HepG2 (cell line): ENCODE data around the gene COMMD4. TPM values are rescaled to one million over a fixed set of nuclear protein-coding genes. Genes with fewer than 3 reads are reported as not detected.

Experiments used
- ATAC-seq: fragments of 200-7000 bp; cut with Tn5 transposase; 3 replicates; pipeline ENCODE4 v1.9.1; 2020; ENCODE audit warnings: mild to moderate bottlenecking, moderate library complexity
- BruUV-seq: library from RNA; stranded (reverse); fragments of 400-500 nt; replicated peaks from 2 replicates; lab custom pipeline; 2021; lab: Mats Ljungman, UMichigan
- CTCF ChIA-PET: fragments of 300-600 bp; formaldehyde crosslinking; extraction: SDS; loops from one replicate; lab custom pipeline; 2021; ENCODE audit warnings: low total read pairs, inconsistent platforms, low intra/inter-chr PET ratio; lab: Yijun Ruan, JAX
- POLR2A ChIA-PET: fragments of 350-600 bp; sonication (Branson Sonifier 250); formaldehyde crosslinking; loops from one replicate; lab custom pipeline; 2020; ENCODE audit warnings: antibody characterized with exemption, inconsistent platforms; lab: Yijun Ruan, JAX
- DNase-seq: peaks from one replicate; pipeline ENCODE4 v3.0.0-alpha.2; 2015; ENCODE audit warnings: low spot score
- FAIRE-seq: peaks from 3 replicates; lab custom pipeline; 2011; peaks lifted over from hg19 to GRCh38; lab: Jason Lieb, UNC
- H2AFZ ChIP-seq: one replicate; pipeline ENCODE4 v1.6.1; 2011; ENCODE audit warnings: low read length, inconsistent platforms
- H3K27ac ChIP-seq: fragments of 300-600 bp; 3 replicates; pipeline ENCODE4 v1.8.0; 2011; ENCODE audit warnings: mixed run types, mild to moderate bottlenecking, mixed read lengths, low read length, inconsistent platforms; ENCODE audit not compliant: insufficient read depth; ENCODE audit errors: extremely low read length
- H3K27me3 ChIP-seq, 2 experiments: fragments of 200-600 bp in 1 of 2; 2 replicates in 1 of 2; 3 replicates in 1 of 2; pipeline versions ENCODE4 v1.6.0 to v1.8.0; 2011; ENCODE audit warnings: low read length in 2 of 2, mild to moderate bottlenecking in 2 of 2, moderate library complexity in 2 of 2, inconsistent platforms in 1 of 2; ENCODE audit not compliant: insufficient read depth in 2 of 2, control insufficient read depth in 1 of 2
- H3K36me3 ChIP-seq, 2 experiments: fragments of 200-600 bp in 1 of 2; replicated peaks in 1 of 2; 2 replicates in 1 of 2; 3 replicates in 1 of 2; pipeline versions ENCODE4 v1.5.1 to v1.8.0; 2011; ENCODE audit warnings: low read length in 2 of 2, inconsistent platforms in 1 of 2; ENCODE audit not compliant: insufficient read depth in 2 of 2, control insufficient read depth in 1 of 2
- H3K4me1 ChIP-seq: 2 replicates; pipeline ENCODE4 v1.5.1; 2012; ENCODE audit warnings: low read length, inconsistent platforms; ENCODE audit not compliant: insufficient read depth
- H3K4me2 ChIP-seq: 2 replicates; pipeline ENCODE4 v1.6.0; 2011; ENCODE audit warnings: low read depth, low read length, inconsistent platforms
- H3K4me3 ChIP-seq, 3 experiments: fragments of 200-600 bp in 1 of 3; sonication (generic), shearing (Covaris generic) in 1 of 3; replicated peaks in 1 of 3; 2 replicates each; pipeline ENCODE4 v1.5.1; 2011 to 2016; ENCODE audit warnings: low read length in 3 of 3, inconsistent platforms in 2 of 3, low read depth in 2 of 3, mild to moderate bottlenecking in 2 of 3, control low read depth in 1 of 3, mixed read lengths in 1 of 3; ENCODE audit not compliant: insufficient read depth in 1 of 3
- H3K79me2 ChIP-seq: one replicate; pipeline ENCODE4 v1.6.1; 2011; ENCODE audit warnings: low read length, inconsistent platforms; ENCODE audit not compliant: insufficient read depth
- H3K9ac ChIP-seq: 2 replicates; pipeline ENCODE4 v1.6.0; 2011; ENCODE audit warnings: mild to moderate bottlenecking, low read depth, low read length, inconsistent platforms; ENCODE audit not compliant: insufficient read depth
- H3K9me3 ChIP-seq: 2 replicates; pipeline ENCODE4 v1.5.1; 2012; ENCODE audit warnings: mild to moderate bottlenecking, low read length
- H4K20me1 ChIP-seq: 2 replicates; pipeline ENCODE4 v1.6.0; 2011; ENCODE audit warnings: inconsistent platforms, mild to moderate bottlenecking, low read length, moderate library complexity; ENCODE audit not compliant: insufficient read depth
- ARNT ChIP-seq: fragments of 450-650 bp; IDR thresholded peaks from 2 replicates; pipeline ENCODE4 v1.6.1; 2017
- CHD2 ChIP-seq: IDR thresholded peaks from 2 replicates; pipeline ENCODE4 v1.6.1; 2011; ENCODE audit warnings: low read depth, low read length, improper control_type of control experiment
- HDAC2 ChIP-seq: sonication (generic); formaldehyde crosslinking; IDR thresholded peaks from 2 replicates; pipeline ENCODE4 v1.4.0; 2020; ENCODE audit warnings: missing genetic modification reagents
- HHEX ChIP-seq: IDR thresholded peaks from 2 replicates; pipeline ENCODE4 v1.6.1; 2016; ENCODE audit warnings: control low read depth
- YEATS4 ChIP-seq: sonication (generic); formaldehyde crosslinking; IDR thresholded peaks from 2 replicates; pipeline ENCODE4 v1.4.0; 2020; ENCODE audit warnings: missing genetic modification reagents, borderline replicate concordance
- WGBS: methylation state at CpG from one replicate; pipeline ENCODE4 v1.1.6; 2017; ENCODE audit warnings: low lambda C conversion rate; 5-methylcytosine and 5-hydroxymethylcytosine counted together
- in situ Hi-C: cut with HindIII; loops from 2 replicates; pipeline ENCODE4 v1.10.0; 2017; ENCODE audit warnings: low pct_unique_long_range_greater_than_20kb; ENCODE audit not compliant: extremely low pct_ligation_motif_present
- intact Hi-C: fragments of 100-400 bp; cut with micrococcal nuclease; formaldehyde crosslinking; loops from one replicate; pipeline ENCODE4 v1.10.0; 2022; ENCODE audit not compliant: unreplicated experiment
- polyA plus RNA-seq, 8 experiments: library from polyadenylated mRNA; depleted of rRNA in 3 of 8; stranded (reverse) in 7 of 8; unstranded in 1 of 8; fragments of >200 nt; fragmentation: Illumina TruSeq in 4 of 8; extraction: Trizol in 4 of 8; gene quantifications; 2 replicates each; pipeline versions ENCODE4 v1.2.1 to v1.2.3, GENCODE V29; 2011 to 2016; ENCODE audit warnings: low read depth in 4 of 8, missing spikeins in 1 of 8, mixed read lengths in 1 of 8; ENCODE audit not compliant: insufficient read depth in 1 of 8
- total RNA-seq, 5 experiments: library from RNA; depleted of rRNA; stranded (reverse); fragments of >200 nt; fragmentation: Illumina TruSeq; extraction: Trizol; gene quantifications; 2 replicates each; pipeline ENCODE4 v1.2.3, GENCODE V29; 2016; ENCODE audit warnings: low read depth in 1 of 5
- TF ChIP-seq, protein P1 (sequence below): sonication (generic); formaldehyde crosslinking; IDR thresholded peaks from 2 replicates; pipeline ENCODE4 v1.5.0; 2020; ENCODE audit warnings: mild to moderate bottlenecking, missing genetic modification reagents
- TF ChIP-seq, protein P2 (sequence below): sonication (generic); formaldehyde crosslinking; IDR thresholded peaks from 2 replicates; pipeline ENCODE4 v1.8.1; 2023; ENCODE audit warnings: mild to moderate bottlenecking, missing genetic modification reagents
- TF ChIP-seq, protein P3 (sequence below): sonication (generic); formaldehyde crosslinking; IDR thresholded peaks from 2 replicates; pipeline ENCODE4 v1.4.0; 2020; ENCODE audit warnings: mild to moderate bottlenecking, missing genetic modification reagents

The COMMD4 gene
- total and polyA plus RNA-seq, 2 of the 13 experiments (the other 11 are each of a cell fraction or from before 2014, with no cell fraction given), result 45.8 to 89.9 TPM

DNA sequence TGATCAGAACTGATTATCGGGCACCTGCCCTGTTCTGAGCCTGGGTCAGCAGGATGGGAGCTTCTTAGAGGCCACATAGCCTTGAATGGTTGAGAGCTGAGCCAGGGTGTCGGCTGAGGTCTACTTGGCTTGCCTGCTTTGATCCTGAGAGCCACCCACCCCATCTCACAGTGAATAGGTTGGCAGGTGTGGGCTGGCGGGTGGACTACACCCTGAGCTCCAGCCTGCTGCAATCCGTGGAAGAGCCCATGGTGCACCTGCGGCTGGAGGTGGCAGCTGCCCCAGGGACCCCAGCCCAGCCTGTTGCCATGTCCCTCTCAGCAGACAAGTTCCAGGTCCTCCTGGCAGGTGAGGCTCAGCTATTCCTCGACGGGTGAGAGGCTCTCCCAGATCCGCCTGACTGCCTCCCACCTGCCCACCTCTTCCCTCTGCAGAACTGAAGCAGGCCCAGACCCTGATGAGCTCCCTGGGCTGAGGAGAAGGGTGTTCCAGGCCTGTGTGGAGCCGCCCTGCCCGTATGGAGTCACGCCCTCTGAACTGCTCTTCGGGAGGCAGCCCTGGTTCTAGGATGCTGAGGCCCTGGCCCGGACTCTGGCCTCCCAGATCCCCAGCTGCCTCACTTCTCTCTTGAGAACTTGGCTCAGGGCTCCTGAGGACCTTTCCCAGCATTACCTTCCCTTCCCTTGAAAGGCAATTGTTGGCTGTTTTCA is 3.8 kb downstream of the COMMD4 start (continued):
- TF ChIP-seq, protein P1, sequence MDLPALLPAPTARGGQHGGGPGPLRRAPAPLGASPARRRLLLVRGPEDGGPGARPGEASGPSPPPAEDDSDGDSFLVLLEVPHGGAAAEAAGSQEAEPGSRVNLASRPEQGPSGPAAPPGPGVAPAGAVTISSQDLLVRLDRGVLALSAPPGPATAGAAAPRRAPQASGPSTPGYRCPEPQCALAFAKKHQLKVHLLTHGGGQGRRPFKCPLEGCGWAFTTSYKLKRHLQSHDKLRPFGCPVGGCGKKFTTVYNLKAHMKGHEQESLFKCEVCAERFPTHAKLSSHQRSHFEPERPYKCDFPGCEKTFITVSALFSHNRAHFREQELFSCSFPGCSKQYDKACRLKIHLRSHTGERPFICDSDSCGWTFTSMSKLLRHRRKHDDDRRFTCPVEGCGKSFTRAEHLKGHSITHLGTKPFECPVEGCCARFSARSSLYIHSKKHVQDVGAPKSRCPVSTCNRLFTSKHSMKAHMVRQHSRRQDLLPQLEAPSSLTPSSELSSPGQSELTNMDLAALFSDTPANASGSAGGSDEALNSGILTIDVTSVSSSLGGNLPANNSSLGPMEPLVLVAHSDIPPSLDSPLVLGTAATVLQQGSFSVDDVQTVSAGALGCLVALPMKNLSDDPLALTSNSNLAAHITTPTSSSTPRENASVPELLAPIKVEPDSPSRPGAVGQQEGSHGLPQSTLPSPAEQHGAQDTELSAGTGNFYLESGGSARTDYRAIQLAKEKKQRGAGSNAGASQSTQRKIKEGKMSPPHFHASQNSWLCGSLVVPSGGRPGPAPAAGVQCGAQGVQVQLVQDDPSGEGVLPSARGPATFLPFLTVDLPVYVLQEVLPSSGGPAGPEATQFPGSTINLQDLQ, result no peak
- TF ChIP-seq, protein P2, sequence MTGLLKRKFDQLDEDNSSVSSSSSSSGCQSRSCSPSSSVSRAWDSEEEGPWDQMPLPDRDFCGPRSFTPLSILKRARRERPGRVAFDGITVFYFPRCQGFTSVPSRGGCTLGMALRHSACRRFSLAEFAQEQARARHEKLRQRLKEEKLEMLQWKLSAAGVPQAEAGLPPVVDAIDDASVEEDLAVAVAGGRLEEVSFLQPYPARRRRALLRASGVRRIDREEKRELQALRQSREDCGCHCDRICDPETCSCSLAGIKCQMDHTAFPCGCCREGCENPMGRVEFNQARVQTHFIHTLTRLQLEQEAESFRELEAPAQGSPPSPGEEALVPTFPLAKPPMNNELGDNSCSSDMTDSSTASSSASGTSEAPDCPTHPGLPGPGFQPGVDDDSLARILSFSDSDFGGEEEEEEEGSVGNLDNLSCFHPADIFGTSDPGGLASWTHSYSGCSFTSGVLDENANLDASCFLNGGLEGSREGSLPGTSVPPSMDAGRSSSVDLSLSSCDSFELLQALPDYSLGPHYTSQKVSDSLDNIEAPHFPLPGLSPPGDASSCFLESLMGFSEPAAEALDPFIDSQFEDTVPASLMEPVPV (CRISPR knock-in tag), result no peak
- TF ChIP-seq HHEX (CRISPR knock-in tag), result no peak
- TF ChIP-seq ARNT, result no peak
- TF ChIP-seq YEATS4, result no peak
- TF ChIP-seq, protein P3, sequence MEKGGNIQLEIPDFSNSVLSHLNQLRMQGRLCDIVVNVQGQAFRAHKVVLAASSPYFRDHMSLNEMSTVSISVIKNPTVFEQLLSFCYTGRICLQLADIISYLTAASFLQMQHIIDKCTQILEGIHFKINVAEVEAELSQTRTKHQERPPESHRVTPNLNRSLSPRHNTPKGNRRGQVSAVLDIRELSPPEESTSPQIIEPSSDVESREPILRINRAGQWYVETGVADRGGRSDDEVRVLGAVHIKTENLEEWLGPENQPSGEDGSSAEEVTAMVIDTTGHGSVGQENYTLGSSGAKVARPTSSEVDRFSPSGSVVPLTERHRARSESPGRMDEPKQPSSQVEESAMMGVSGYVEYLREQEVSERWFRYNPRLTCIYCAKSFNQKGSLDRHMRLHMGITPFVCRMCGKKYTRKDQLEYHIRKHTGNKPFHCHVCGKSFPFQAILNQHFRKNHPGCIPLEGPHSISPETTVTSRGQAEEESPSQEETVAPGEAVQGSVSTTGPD, result no peak

DNA sequence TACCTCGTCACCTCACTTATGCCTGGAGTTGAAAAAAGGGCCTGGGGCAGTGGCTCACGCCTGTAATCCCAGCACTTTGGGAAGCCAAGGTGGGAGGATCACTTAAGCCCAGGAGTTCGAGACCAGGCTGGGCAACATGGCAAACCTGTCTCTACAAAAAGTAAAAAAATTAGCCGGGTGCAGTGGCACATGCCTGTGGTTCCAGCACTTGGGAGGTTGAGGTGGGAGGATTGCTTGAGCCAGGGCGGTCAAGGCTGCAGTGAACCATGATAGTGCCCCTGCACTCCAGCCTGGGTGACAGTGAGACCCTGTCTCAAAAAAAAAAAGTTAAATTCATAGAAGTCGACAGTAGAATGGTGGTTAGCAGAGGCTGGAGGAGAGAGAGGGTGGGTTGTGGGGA is 6.4 kb downstream of the COMMD4 start:
- WGBS, result 87% methylated on average over 6 of the region's 6 CpGs
- Histone ChIP-seq H3K27me3 (no peaks in the 10 kb centered on the region), H3K9ac (no peak overlapping the region), H3K9me3 (no peaks in the 10 kb centered on the region), H3K4me3 (no peak overlapping the region), H3K27ac (no peak overlapping the region), H3K36me3 (peaks cover 0 to 3% of the 10 kb centered on the region in 2 experiments; a peak in 2 of 5 replicates), H3K4me2 (no peak overlapping the region), H3K79me2 (no peaks in the 10 kb centered on the region), H2AFZ (no peak overlapping the region), H4K20me1 (no peaks in the 10 kb centered on the region), H3K4me1 (peaks cover 10% of the 10 kb centered on the region; the same call in 1 of the 2 replicates)
- in situ Hi-C loops (no loop called here), intact Hi-C loops (no loop called here)
- ATAC-seq, result no peak
- no peak for FAIRE-seq
- DNase-seq, result no peak
- BruUV-seq, result no TSS peak
- ChIA-PET POLR2A (no interaction called here), CTCF (no interaction called here)
- TF ChIP-seq HDAC2 (CRISPR knock-in tag), result no peak
- no peak for TF ChIP-seq CHD2
